Measurements from ENCODE around the gene TAAR8. TPM values are rescaled to one million over a fixed set of nuclear protein-coding genes. Genes with fewer than 3 reads are reported as not detected.
A peak's percentile ranks its signal among the peaks of the same experiment; 100 is the strongest.

TAAR8 gene
- total and polyA plus RNA-seq, 2 of the 13 experiments (the other 11 are each of a cell fraction or from before 2014, with no cell fraction given), result 0.07 TPM; not detected in 1

DNA sequence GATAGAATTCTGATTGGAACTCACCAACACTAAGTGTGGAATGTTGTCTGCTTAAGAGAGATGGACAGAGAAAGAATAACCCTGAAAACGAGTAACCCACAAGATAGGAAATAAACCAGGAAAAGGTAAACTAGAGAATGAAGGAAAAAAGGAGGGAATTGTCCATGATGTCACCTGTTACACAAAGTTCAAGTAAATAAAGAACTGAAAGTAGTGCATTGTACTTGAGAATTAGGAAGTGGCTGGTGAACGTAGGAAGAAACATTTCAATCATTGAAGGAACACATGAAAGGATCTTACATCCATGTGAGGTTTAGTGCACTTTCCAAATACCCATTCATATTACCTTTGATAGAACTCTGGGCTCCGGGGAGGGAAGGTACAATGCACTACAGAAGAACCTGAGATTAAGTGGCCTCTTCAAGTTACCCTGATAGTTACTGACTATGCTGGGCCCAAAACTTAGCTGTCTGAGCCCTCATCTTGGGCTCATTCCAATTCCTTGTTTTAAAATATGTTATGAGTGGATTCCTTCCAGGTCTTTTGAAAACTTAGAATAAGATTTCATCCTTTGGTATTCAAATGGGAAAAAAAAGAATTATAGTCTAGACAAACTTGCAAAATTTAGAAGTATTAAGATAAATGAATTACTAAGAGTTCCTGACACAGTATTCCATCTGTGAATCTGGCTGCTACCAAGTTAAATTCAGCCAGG, 38.5 kb upstream of the TAAR8 start (continued):
- TF ChIP-seq FLYWCH1 (CRISPR knock-in tag; IDR thresholded peaks at IDR 0.05) (no peak), ZNF891 (CRISPR knock-in tag; IDR thresholded peaks at IDR 0.05) (no peak), ZNF432 (CRISPR knock-in tag; IDR thresholded peaks at IDR 0.05; ENCODE audit: borderline replicate concordance) (no peak), ZNF652 (CRISPR knock-in tag; IDR thresholded peaks at IDR 0.05; ENCODE audit: borderline replicate concordance, low read depth) (no peak), CREB1 (IDR thresholded peaks at IDR 0.05) (no peak), CREB1 (CRISPR knock-in tag; IDR thresholded peaks at IDR 0.05) (peak; percentile 17; the same call in 1 of the 2 replicates), GATAD2A (CRISPR knock-in tag; IDR thresholded peaks at IDR 0.05) (peak; percentile 20; the same call in 1 of the 2 replicates), IRF2 (CRISPR knock-in tag; IDR thresholded peaks at IDR 0.05) (no peak), NFKB2 (CRISPR knock-in tag; IDR thresholded peaks at IDR 0.05; ENCODE audit: borderline replicate concordance) (no peak), TSC22D2 (CRISPR knock-in tag; IDR thresholded peaks at IDR 0.05; ENCODE audit: borderline replicate concordance) (no peak), SNAPC2 (CRISPR knock-in tag; IDR thresholded peaks at IDR 0.05) (no peak), RNF2 (conservative IDR thresholded peaks at IDR 0.05; ENCODE audit: low read depth) (no peak), SSRP1 (CRISPR knock-in tag; IDR thresholded peaks at IDR 0.05) (no peak), TBL1XR1 (IDR thresholded peaks at IDR 0.05; ENCODE audit: borderline replicate concordance, low read length, partially characterized antibody) (no peak), ZNF207 (IDR thresholded peaks at IDR 0.05; ENCODE audit: borderline replicate concordance) (no peak)
- TF ChIP-seq, protein P1, sequence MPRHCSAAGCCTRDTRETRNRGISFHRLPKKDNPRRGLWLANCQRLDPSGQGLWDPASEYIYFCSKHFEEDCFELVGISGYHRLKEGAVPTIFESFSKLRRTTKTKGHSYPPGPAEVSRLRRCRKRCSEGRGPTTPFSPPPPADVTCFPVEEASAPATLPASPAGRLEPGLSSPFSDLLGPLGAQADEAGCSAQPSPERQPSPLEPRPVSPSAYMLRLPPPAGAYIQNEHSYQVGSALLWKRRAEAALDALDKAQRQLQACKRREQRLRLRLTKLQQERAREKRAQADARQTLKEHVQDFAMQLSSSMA (CRISPR knock-in tag; IDR thresholded peaks at IDR 0.05), result no peak
- TF ChIP-seq, protein P2, sequence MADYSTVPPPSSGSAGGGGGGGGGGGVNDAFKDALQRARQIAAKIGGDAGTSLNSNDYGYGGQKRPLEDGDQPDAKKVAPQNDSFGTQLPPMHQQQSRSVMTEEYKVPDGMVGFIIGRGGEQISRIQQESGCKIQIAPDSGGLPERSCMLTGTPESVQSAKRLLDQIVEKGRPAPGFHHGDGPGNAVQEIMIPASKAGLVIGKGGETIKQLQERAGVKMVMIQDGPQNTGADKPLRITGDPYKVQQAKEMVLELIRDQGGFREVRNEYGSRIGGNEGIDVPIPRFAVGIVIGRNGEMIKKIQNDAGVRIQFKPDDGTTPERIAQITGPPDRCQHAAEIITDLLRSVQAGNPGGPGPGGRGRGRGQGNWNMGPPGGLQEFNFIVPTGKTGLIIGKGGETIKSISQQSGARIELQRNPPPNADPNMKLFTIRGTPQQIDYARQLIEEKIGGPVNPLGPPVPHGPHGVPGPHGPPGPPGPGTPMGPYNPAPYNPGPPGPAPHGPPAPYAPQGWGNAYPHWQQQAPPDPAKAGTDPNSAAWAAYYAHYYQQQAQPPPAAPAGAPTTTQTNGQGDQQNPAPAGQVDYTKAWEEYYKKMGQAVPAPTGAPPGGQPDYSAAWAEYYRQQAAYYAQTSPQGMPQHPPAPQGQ (CRISPR knock-in tag; IDR thresholded peaks at IDR 0.05; ENCODE audit: borderline replicate concordance), result no peak
- TF ChIP-seq, protein P3, sequence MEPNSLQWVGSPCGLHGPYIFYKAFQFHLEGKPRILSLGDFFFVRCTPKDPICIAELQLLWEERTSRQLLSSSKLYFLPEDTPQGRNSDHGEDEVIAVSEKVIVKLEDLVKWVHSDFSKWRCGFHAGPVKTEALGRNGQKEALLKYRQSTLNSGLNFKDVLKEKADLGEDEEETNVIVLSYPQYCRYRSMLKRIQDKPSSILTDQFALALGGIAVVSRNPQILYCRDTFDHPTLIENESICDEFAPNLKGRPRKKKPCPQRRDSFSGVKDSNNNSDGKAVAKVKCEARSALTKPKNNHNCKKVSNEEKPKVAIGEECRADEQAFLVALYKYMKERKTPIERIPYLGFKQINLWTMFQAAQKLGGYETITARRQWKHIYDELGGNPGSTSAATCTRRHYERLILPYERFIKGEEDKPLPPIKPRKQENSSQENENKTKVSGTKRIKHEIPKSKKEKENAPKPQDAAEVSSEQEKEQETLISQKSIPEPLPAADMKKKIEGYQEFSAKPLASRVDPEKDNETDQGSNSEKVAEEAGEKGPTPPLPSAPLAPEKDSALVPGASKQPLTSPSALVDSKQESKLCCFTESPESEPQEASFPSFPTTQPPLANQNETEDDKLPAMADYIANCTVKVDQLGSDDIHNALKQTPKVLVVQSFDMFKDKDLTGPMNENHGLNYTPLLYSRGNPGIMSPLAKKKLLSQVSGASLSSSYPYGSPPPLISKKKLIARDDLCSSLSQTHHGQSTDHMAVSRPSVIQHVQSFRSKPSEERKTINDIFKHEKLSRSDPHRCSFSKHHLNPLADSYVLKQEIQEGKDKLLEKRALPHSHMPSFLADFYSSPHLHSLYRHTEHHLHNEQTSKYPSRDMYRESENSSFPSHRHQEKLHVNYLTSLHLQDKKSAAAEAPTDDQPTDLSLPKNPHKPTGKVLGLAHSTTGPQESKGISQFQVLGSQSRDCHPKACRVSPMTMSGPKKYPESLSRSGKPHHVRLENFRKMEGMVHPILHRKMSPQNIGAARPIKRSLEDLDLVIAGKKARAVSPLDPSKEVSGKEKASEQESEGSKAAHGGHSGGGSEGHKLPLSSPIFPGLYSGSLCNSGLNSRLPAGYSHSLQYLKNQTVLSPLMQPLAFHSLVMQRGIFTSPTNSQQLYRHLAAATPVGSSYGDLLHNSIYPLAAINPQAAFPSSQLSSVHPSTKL (CRISPR knock-in tag; IDR thresholded peaks at IDR 0.05), result peak; percentile 43; the same call in 1 of the 2 replicates
- TF ChIP-seq, protein P4, sequence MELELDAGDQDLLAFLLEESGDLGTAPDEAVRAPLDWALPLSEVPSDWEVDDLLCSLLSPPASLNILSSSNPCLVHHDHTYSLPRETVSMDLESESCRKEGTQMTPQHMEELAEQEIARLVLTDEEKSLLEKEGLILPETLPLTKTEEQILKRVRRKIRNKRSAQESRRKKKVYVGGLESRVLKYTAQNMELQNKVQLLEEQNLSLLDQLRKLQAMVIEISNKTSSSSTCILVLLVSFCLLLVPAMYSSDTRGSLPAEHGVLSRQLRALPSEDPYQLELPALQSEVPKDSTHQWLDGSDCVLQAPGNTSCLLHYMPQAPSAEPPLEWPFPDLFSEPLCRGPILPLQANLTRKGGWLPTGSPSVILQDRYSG (CRISPR knock-in tag; IDR thresholded peaks at IDR 0.05), result no peak
- TF ChIP-seq, protein P5, sequence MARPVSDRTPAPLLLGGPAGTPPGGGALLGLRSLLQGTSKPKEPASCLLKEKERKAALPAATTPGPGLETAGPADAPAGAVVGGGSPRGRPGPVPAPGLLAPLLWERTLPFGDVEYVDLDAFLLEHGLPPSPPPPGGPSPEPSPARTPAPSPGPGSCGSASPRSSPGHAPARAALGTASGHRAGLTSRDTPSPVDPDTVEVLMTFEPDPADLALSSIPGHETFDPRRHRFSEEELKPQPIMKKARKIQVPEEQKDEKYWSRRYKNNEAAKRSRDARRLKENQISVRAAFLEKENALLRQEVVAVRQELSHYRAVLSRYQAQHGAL (CRISPR knock-in tag; IDR thresholded peaks at IDR 0.05; ENCODE audit: not compliant biosample characterization), result no peak
- TF ChIP-seq, protein P6, sequence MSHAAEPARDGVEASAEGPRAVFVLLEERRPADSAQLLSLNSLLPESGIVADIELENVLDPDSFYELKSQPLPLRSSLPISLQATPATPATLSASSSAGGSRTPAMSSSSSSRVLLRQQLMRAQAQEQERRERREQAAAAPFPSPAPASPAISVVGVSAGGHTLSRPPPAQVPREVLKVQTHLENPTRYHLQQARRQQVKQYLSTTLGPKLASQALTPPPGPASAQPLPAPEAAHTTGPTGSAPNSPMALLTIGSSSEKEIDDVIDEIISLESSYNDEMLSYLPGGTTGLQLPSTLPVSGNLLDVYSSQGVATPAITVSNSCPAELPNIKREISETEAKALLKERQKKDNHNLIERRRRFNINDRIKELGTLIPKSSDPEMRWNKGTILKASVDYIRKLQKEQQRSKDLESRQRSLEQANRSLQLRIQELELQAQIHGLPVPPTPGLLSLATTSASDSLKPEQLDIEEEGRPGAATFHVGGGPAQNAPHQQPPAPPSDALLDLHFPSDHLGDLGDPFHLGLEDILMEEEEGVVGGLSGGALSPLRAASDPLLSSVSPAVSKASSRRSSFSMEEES (CRISPR knock-in tag; IDR thresholded peaks at IDR 0.05), result no peak

Measured in HepG2 (cell line).